Measurements from ENCODE around the gene RPS27L.

Gene RPS27L

GRCh38 chr15:63188926-63189871 is 31.9 kb upstream of the RPS27L start, which contains the start of gene RAB8B:
Gene RAB8B (plus strand): TSS chr15:63189606. CDS start chr15:63189625, 19 bp downstream.
- in situ Hi-C loops (cut with HindIII; ENCODE audit: low pct_ligation_motif_present, low pct_unique_long_range_greater_than_20kb, low sequenced_read_pairs) = no loop called here
- peak; percentile 95 for DNase-seq

- no peak for DNase-seq
- in situ Hi-C loops (cut with HindIII; ENCODE audit: low pct_ligation_motif_present, low pct_unique_long_range_greater_than_20kb, low sequenced_read_pairs) = no loop called here
Measured at GRCh38 chr15:63188247-63188925, 31.1 kb upstream of the RPS27L start.

DNA sequence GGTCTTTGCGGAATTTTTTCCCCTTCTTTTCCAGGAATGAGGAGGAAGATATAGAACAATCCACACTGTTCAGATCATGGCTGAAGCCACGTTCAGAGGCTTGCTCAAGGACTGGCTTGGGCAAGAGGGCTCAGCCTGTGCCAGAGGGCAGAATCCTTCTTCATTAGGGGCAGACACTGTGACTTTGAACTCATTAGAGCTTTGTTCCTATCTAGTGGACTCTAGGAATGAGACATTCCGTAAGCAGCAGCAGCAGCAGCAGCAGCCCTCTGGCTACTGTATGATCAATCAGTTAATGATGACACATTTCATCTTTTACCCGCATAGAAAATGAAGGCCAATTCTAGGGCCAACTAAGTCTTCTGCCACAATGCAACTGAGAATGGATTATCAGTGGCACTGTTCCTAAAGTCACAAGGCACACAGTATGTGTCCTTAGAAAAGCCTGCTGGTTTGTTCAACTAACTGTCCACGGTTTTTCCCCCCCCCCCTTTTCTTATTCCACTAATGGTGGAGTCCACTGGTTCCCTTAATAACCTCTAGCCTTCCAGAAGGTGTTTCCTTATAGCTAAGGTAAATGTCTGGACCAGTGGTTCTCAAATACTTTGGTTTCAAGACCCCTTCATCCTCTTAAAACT is 30.4 kb upstream of the RPS27L start:
- no peak for DNase-seq
- in situ Hi-C loops (cut with HindIII; ENCODE audit: low pct_ligation_motif_present, low pct_unique_long_range_greater_than_20kb, low sequenced_read_pairs) = no loop called here

- DNase-seq = no peak
- in situ Hi-C loops (cut with HindIII; ENCODE audit: low pct_ligation_motif_present, low pct_unique_long_range_greater_than_20kb, low sequenced_read_pairs) = no loop called here
Measured at GRCh38 chr15:63186065-63186464, 28.8 kb upstream of the RPS27L start.

- no peak for DNase-seq
- in situ Hi-C loops (cut with HindIII; ENCODE audit: low pct_ligation_motif_present, low pct_unique_long_range_greater_than_20kb, low sequenced_read_pairs) = no loop called here
Measured at GRCh38 chr15:63185206-63185605, 27.9 kb upstream of the RPS27L start.

DNA sequence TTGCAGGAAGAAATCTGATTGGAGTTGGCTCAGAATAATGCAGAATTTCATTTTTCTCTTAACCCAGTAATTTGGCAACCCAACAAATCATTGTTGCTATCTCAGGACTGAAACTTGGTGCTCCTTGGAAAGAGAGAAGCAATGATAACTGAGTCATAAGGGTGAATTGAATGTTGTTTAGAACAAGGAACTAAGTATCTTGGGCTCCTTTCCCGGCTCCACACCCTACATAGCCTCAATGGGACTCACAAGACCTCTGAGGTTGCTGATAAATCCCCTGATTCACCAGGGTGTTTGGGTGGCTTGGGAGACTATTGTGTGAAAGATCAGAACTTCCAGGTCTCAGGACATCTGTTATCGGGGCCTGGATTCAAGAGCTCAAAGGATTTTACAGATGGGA is 24.4 kb upstream of the RPS27L start:
- in situ Hi-C loops (cut with HindIII; ENCODE audit: low pct_ligation_motif_present, low pct_unique_long_range_greater_than_20kb, low sequenced_read_pairs) = no loop called here
- no peak for DNase-seq

DNA sequence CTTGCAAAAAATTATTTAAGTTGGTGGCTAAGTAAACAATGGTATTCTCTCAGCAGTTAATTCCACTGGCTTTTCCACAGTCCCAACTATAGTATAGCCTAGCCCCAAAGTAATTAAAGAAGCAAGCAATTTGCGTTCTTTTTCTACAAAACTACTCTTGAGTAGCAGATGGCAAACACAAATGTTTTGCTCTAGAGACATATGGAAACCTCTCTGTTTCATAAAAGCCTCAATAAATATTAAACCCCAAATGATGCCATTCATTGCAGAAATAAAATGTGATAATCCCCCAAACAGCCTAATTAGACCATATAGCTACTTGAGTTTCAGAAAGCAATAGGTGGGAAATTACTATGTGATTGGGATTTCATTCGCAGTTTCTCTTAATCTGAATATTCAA is 23.5 kb upstream of the RPS27L start:
- DNase-seq = no peak

DNA sequence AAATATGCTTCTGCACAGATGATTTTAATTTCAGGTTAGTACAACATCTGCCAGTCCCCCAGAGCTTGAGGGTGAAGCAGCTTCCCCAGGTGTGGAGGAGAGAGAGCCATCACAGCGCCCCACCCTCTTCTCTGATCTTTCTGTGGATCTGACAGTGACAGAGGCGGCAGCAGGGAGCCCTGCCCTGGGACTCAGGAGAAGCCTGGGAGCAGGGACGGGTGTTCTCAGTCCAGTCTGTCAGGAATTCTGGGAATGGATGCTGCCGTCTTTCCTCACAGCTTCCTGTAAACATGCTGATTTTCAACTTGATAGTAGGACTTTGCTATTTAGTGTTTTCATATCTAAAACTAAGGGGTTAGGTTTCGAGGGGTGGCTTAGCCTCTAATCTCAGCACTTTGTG is 20.8 kb upstream of the RPS27L start:
- DNase-seq = no peak
- in situ Hi-C loops (cut with HindIII; ENCODE audit: low pct_ligation_motif_present, low pct_unique_long_range_greater_than_20kb, low sequenced_read_pairs) = no loop called here

More for the DNA sequence above, 23.5 kb upstream of the RPS27L start:
- in situ Hi-C loops (cut with HindIII; ENCODE audit: low pct_ligation_motif_present, low pct_unique_long_range_greater_than_20kb, low sequenced_read_pairs) = no loop called here

GRCh38 chr15:63176302-63176701 is 19.0 kb upstream of the RPS27L start:
- DNase-seq = no peak
- in situ Hi-C loops (cut with HindIII; ENCODE audit: low pct_ligation_motif_present, low pct_unique_long_range_greater_than_20kb, low sequenced_read_pairs) = no loop called here

- no peak for DNase-seq
- in situ Hi-C loops (cut with HindIII; ENCODE audit: low pct_ligation_motif_present, low pct_unique_long_range_greater_than_20kb, low sequenced_read_pairs) = no loop called here
Measured at GRCh38 chr15:63172851-63173451, 15.7 kb upstream of the RPS27L start.

DNA sequence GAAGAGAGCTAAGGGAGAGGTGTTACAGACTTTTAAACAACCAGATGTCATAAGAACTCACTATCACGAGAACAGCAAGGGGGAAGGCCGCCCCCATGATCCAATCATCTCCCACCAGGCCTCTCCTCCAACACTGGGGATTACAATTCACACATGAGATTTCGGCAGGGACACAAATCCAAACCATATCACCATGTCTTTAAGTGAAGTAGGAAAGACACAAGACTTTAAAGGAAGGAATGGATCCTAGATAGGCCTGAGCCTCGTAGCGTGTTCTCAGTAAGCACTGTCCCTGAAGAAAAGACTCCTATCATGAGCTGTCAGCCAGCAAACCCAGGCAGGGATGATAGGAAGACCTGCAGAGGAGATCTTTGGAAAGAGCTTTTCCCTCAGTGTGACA is 15.1 kb upstream of the RPS27L start:
- no peak for DNase-seq
- in situ Hi-C loops (cut with HindIII; ENCODE audit: low pct_ligation_motif_present, low pct_unique_long_range_greater_than_20kb, low sequenced_read_pairs) = no loop called here

- no peak for DNase-seq
- in situ Hi-C loops (cut with HindIII; ENCODE audit: low pct_ligation_motif_present, low pct_unique_long_range_greater_than_20kb, low sequenced_read_pairs) = no loop called here
Measured at GRCh38 chr15:63169788-63170187, 12.5 kb upstream of the RPS27L start.

- no peak for DNase-seq
- in situ Hi-C loops (cut with HindIII; ENCODE audit: low pct_ligation_motif_present, low pct_unique_long_range_greater_than_20kb, low sequenced_read_pairs) = no loop called here
Measured at GRCh38 chr15:63166219-63166618, 8.9 kb upstream of the RPS27L start.

GRCh38 chr15:63165166-63165859 is 8.0 kb upstream of the RPS27L start:
- in situ Hi-C loops (cut with HindIII; ENCODE audit: low pct_ligation_motif_present, low pct_unique_long_range_greater_than_20kb, low sequenced_read_pairs) = no loop called here
- no peak for DNase-seq

DNA sequence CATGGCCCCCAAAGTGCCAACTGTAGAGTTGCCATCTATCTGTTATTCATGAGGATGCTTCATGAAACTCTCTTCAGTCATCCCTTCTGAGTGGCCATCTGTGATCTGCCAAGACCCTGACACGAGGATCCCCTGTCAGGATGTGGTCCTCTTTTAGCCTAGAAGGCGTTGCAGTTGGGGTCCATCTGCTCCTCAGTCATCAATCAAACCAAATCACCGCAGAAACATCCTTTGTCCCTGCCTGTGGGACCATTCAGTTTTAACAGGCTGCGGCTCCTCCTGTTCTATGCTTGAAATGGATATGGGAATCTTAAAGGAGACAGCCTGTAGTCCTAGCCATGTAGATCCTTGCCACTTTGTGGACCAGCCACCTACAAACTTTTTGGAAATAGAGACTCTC is 5.9 kb upstream of the RPS27L start:
- in situ Hi-C loops (cut with HindIII; ENCODE audit: low pct_ligation_motif_present, low pct_unique_long_range_greater_than_20kb, low sequenced_read_pairs) = no loop called here

GRCh38 chr15:63160638-63161037 is 3.4 kb upstream of the RPS27L start:
- no peak for DNase-seq
- in situ Hi-C loops (cut with HindIII; ENCODE audit: low pct_ligation_motif_present, low pct_unique_long_range_greater_than_20kb, low sequenced_read_pairs) = no loop called here

More for the DNA sequence above, 5.9 kb upstream of the RPS27L start:
- no peak for DNase-seq

- DNase-seq = peak; percentile 78
- in situ Hi-C loops (cut with HindIII; ENCODE audit: low pct_ligation_motif_present, low pct_unique_long_range_greater_than_20kb, low sequenced_read_pairs) = no loop called here
Measured at GRCh38 chr15:63157891-63158431, 684 bp upstream of the RPS27L start.

GRCh38 chr15:63156755-63157117 is 541 bp downstream of the RPS27L start:
- DNase-seq = peak; percentile 79
- in situ Hi-C loops (cut with HindIII; ENCODE audit: low pct_ligation_motif_present, low pct_unique_long_range_greater_than_20kb, low sequenced_read_pairs) = no loop called here

All from ACHN (cell line).